ENCODE data around the gene PAPPA2.
"Not testable (repeated sequence)": the region's sequence is repeated elsewhere in the genome, so short reads cannot be mapped to it uniquely, and the experiment has no call there.

Gene PAPPA2

DNA sequence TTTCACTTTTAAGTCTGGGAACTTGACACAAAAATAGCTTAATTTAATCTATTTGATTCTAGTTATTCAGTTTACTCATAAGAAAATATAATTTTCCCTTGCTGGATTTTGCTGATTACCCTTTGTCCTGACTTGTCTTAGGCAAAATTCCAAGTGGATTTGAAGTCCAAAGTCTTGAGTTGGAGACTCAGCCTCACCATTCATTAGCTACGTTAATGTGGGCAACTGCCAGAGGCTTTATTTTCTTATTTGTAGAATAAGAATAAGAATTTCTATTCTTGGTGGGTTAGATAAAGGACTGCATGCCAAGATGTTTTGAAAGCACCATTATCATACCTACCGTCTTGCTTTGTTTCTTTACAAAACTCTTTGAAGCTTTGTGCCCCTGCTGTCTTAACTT, 22.8 kb upstream of the PAPPA2 start:
- Histone ChIP-seq H3K27ac (no peak overlapping the region), H3K36me3 (no peaks in the 10 kb centered on the region), H3K4me3 (ENCODE audit: low read depth, low read length) (no peak overlapping the region), H3K9me3 (ENCODE audit: severe bottlenecking) (no peaks in the 10 kb centered on the region), H3K27me3 (ENCODE audit: insufficient read depth, low read depth, severe bottlenecking) (no peaks in the 10 kb centered on the region)
- TF ChIP-seq, protein P1, sequence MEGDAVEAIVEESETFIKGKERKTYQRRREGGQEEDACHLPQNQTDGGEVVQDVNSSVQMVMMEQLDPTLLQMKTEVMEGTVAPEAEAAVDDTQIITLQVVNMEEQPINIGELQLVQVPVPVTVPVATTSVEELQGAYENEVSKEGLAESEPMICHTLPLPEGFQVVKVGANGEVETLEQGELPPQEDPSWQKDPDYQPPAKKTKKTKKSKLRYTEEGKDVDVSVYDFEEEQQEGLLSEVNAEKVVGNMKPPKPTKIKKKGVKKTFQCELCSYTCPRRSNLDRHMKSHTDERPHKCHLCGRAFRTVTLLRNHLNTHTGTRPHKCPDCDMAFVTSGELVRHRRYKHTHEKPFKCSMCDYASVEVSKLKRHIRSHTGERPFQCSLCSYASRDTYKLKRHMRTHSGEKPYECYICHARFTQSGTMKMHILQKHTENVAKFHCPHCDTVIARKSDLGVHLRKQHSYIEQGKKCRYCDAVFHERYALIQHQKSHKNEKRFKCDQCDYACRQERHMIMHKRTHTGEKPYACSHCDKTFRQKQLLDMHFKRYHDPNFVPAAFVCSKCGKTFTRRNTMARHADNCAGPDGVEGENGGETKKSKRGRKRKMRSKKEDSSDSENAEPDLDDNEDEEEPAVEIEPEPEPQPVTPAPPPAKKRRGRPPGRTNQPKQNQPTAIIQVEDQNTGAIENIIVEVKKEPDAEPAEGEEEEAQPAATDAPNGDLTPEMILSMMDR (IDR thresholded peaks at IDR 0.05; ENCODE audit: low read depth, low read length): no peak
- DNase-seq: no peak

DNA sequence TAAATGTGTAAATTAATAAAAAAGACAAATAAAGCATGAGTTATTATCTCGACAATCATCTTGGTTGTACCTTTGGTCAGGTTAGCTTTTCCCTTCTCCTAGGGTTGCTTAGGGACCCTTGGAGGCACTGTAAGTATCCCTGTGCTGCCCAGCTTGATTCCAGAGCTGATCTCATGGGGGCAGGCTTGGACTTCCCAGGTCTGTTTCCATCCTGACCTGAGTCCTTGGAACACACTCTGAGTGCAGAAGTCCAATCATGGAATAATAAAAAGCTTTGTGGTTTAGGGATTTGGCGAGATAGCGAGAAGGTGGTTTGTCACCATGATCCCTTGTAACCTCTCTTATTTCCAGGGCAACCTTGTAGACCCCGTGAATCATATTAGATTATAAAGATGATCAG, 18.7 kb upstream of the PAPPA2 start:
- Histone ChIP-seq H3K27ac (no peak overlapping the region), H3K36me3 (no peaks in the 10 kb centered on the region), H3K27me3 (ENCODE audit: insufficient read depth, low read depth, severe bottlenecking) (no peaks in the 10 kb centered on the region), H3K9me3 (ENCODE audit: severe bottlenecking) (no peaks in the 10 kb centered on the region), H3K4me3 (ENCODE audit: low read depth, low read length) (no peak overlapping the region)
- TF ChIP-seq, protein P1 (IDR thresholded peaks at IDR 0.05; ENCODE audit: low read depth, low read length): peak; percentile 36; the same call in 1 of the 2 replicates
- DNase-seq: no peak

DNA sequence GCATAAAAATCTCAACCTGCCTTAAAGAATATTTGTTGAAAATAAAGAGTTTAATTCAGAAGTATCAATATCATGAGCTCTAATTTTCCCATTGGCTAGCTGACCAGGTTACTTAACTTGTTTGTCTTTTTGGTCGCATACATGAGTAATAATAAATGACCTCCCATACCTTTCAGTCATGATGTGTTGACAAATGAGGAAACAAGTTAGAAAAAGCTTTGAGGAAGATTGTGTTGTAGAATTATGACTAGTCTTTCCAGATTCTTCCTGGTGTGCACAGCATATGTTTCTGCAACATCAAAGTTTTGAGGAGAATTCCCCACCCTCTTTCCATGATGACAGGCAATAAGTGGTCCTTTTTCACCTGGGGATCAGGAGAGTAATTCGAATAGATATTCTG, 17.6 kb upstream of the PAPPA2 start:
- no peak overlapping the region for H3K4me3 ChIP-seq (ENCODE audit: low read depth, low read length)
- H3K27me3 ChIP-seq (ENCODE audit: insufficient read depth, low read depth, severe bottlenecking): no peaks in the 10 kb centered on the region
- H3K27ac ChIP-seq: no peak overlapping the region
- no peaks in the 10 kb centered on the region for H3K36me3 ChIP-seq
- TF ChIP-seq, protein P1 (IDR thresholded peaks at IDR 0.05; ENCODE audit: low read depth, low read length): no peak
- no peaks in the 10 kb centered on the region for H3K9me3 ChIP-seq (ENCODE audit: severe bottlenecking)
- no peak for DNase-seq

DNA sequence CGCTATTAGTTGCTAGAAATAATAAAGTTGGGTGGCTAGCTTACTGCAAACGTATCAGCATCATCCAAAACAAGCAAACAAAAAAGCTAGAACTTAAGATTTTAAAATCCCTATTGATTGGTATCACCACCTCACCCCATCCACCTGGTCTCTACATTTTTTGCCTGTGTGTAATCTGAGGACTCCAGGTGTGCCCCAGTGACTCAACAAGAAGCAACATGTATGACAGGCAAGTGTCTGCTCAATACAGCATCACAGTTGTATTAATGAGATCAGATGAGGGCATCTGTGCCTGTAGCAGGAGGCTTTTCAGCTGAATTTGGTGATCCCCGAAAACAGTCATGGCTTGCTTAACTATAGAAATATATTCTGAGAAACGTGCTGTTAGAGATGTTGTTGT, 14.6 kb upstream of the PAPPA2 start:
- H3K36me3 ChIP-seq: no peaks in the 10 kb centered on the region
- TF ChIP-seq, protein P1 (IDR thresholded peaks at IDR 0.05; ENCODE audit: low read depth, low read length): no peak
- no peak overlapping the region for H3K27ac ChIP-seq
- no peaks in the 10 kb centered on the region for H3K27me3 ChIP-seq (ENCODE audit: insufficient read depth, low read depth, severe bottlenecking)
- H3K9me3 ChIP-seq (ENCODE audit: severe bottlenecking): no peaks in the 10 kb centered on the region
- no peak for DNase-seq
- H3K4me3 ChIP-seq (ENCODE audit: low read depth, low read length): no peak overlapping the region

DNA sequence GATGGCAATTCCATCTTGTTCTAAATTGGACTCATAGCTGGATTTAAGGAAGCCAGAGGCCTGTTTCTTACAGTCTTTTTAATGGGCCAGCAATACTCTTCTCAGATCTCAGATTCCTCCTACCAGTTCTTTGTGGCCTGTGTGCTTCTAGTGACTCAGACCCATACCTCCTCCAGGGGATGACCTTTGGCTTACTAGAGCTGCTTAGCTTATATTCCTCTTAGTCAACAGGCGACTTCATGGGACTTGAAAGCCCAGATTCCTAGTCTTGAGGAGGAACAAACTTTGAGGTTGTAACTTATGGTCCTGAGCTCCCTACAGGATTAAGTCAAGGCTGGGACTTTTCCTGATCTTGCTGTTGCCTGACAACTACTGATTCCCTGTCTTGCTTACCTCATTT, 12.4 kb upstream of the PAPPA2 start:
- no peak overlapping the region for H3K27ac ChIP-seq
- no peaks in the 10 kb centered on the region for H3K9me3 ChIP-seq (ENCODE audit: severe bottlenecking)
- TF ChIP-seq, protein P1 (IDR thresholded peaks at IDR 0.05; ENCODE audit: low read depth, low read length): no peak
- no peak overlapping the region for H3K4me3 ChIP-seq (ENCODE audit: low read depth, low read length)
- H3K36me3 ChIP-seq: no peaks in the 10 kb centered on the region
- no peak for DNase-seq
- H3K27me3 ChIP-seq (ENCODE audit: insufficient read depth, low read depth, severe bottlenecking): no peaks in the 10 kb centered on the region

DNA sequence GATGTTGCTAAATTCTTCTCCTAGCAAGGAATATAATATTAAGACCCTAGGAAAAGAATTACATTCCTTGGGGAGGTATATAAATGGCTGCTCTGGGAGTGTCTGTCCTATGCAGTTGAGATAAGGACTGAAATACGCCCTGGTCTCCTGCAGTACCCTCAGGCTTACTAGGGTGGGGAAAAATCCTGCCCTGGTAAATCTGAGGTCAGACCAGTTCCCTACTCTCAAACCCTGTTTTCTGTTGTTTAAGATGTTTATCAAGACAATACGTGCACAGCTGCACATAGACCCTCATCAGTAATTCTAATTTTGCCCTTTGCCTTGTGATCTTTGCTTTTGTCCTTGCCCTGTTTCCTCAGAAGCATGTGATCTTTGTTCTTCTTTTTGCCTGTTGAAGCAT, 11.2 kb upstream of the PAPPA2 start:
- not testable (repeated sequence) for H3K27ac ChIP-seq; H3K36me3 ChIP-seq; H3K27me3 ChIP-seq (ENCODE audit: insufficient read depth, low read depth, severe bottlenecking); DNase-seq; H3K9me3 ChIP-seq (ENCODE audit: severe bottlenecking); H3K4me3 ChIP-seq (ENCODE audit: low read depth, low read length)

Data from WERI-Rb-1 (cell line).